ENCODE results near the gene RRN3. TPM values are rescaled to one million over a fixed set of nuclear protein-coding genes. Genes with fewer than 3 reads are reported as not detected.
A peak's percentile ranks its signal among the peaks of the same experiment; 100 is the strongest.
"Not testable (repeated sequence)": the region's sequence is repeated elsewhere in the genome, so short reads cannot be mapped to it uniquely, and the experiment has no call there.

Gene RRN3
- total RNA-seq, 1 experiment from 2014 or later, result 40.9 TPM

DNA sequence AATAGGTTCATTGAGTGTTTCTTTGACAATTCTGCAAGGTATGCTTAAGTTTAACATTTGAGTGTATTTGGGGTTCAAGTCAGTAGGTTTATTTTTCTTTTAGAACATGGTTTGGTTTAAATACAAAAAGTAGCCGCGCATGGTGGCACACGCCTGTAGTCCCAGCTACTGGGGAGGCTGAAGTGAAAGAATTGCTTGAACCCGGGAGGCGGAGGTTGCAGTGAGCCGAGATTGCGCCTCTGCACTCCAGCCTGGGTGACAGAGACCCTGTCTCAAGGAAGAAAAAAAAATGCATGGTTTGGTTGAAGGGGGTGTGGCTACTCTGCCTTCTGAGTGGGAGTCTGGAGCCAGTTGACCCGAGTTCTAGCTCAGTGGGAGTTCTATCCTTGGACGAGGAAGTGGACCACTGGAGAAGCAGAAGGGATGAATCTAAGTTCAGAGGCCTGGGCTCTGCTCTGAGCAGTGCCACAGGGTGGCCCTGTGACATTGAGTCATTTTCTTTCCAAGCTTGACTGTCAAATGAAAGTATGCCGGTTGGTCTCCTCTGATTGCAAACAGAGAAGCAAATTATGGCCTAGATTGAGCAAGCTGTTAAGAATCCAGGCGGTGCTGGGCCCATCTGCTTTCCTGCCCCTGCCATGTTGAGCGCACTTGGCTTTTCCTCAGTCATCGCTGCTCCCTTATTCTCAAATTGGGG lies 70.5 kb downstream of the RRN3 start:
- H3K4me2 ChIP-seq (ENCODE audit: insufficient read depth, insufficient read length, low read length); H3K9ac ChIP-seq (ENCODE audit: extremely low read depth, insufficient read length, low read length); H4K5ac ChIP-seq (ENCODE audit: insufficient read length, low read depth, low read length); H3K27ac ChIP-seq (ENCODE audit: insufficient read length, low read depth, low read length); H2BK120ac ChIP-seq (ENCODE audit: low read depth, low read length, poor library complexity, severe bottlenecking); H3K4ac ChIP-seq (ENCODE audit: low read depth, low read length); H3K56ac ChIP-seq (ENCODE audit: insufficient read length, low read depth, low read length); H2AK5ac ChIP-seq (ENCODE audit: insufficient read length, low read length); H3K79me2 ChIP-seq (ENCODE audit: insufficient read depth, low read length); H3K9me3 ChIP-seq (ENCODE audit: control insufficient read depth, low read depth, low read length); H3K4me1 ChIP-seq (ENCODE audit: insufficient read depth, low read length); H2BK5ac ChIP-seq (ENCODE audit: insufficient read length, low read length); H3K9me3 Mint-ChIP-seq; H3K14ac ChIP-seq (ENCODE audit: insufficient read depth, low read length); H4K20me1 ChIP-seq (ENCODE audit: control insufficient read depth, insufficient read depth, insufficient read length); H2BK12ac ChIP-seq (ENCODE audit: insufficient read length, low read depth, low read length); H2BK20ac ChIP-seq (ENCODE audit: low read depth, low read length, poor library complexity, severe bottlenecking); H4K8ac ChIP-seq (replicated peaks; ENCODE audit: insufficient read length, low read depth, low read length); H3K18ac ChIP-seq (ENCODE audit: insufficient read length, low read depth, low read length); H3K23ac ChIP-seq (ENCODE audit: insufficient read length, low read depth, low read length); H3T11ph ChIP-seq (ENCODE audit: low read length); H3K27me3 ChIP-seq (ENCODE audit: insufficient read depth, low read length); DNase-seq; H3K79me1 ChIP-seq (ENCODE audit: insufficient read depth, low read depth, low read length, poor library complexity, severe bottlenecking); H2AFZ ChIP-seq (ENCODE audit: low read length); H3K23me2 ChIP-seq (ENCODE audit: insufficient read length, low read depth, low read length, poor library complexity, severe bottlenecking); H4K91ac ChIP-seq (ENCODE audit: insufficient read length, low read depth, low read length); H2BK15ac ChIP-seq (ENCODE audit: low read depth, low read length); H3K4me3 Mint-ChIP-seq; H3K27me3 Mint-ChIP-seq (ENCODE audit: low read depth): not testable (repeated sequence)
- WGBS (ENCODE audit: extremely low coverage, insufficient read length, low lambda C conversion rate), result no CpG with 5 or more reads among the region's 13 CpGs
- peak overlapping the region in 2 of 3 experiments; percentile 47 to 70; a peak in 4 of 7 replicates for H3K27ac Mint-ChIP-seq
- peaks cover 11 to 15% of the 10 kb centered on the region in 2 experiments for H3K4me1 Mint-ChIP-seq
- peaks cover 24 to 76% (median 60%) of the 10 kb centered on the region in 3 experiments for H3K36me3 Mint-ChIP-seq (ENCODE audit: insufficient read depth in 1 of 3, low read depth in 3 of 3)

All from H9 (cell line).